ENCODE data around the gene HSD11B1. TPM values are rescaled to one million over a fixed set of nuclear protein-coding genes. Genes with fewer than 3 reads are reported as not detected.

Gene HSD11B1
- total and polyA plus RNA-seq, 3 donors from 2014 or later, result 17.6 to 19.5 (median 18.0) TPM

- DNase-seq, result no peak
- Histone ChIP-seq H3K4me1 (no peaks in the 10 kb centered on the region), H3K9me3 (no peaks in the 10 kb centered on the region), H3K4me3 (no peak overlapping the region), H3K27me3 (no peaks in the 10 kb centered on the region), H3K27ac (no peak overlapping the region), H3K36me3 (ENCODE audit: low read depth, missing control alignments) (no peaks in the 10 kb centered on the region)
- TF ChIP-seq CTCF (IDR thresholded peaks at IDR 0.05) (no peak), POLR2A (IDR thresholded peaks at IDR 0.05) (no peak)
- intact Hi-C loops (cut with DNase I; ENCODE audit: low total_unique reads), result no loop called here
- 49 to 61% methylated on average over 5 of the region's 5 CpGs for WGBS, 2 donors
Measured at GRCh38 chr1:209659909-209660308, 44.7 kb upstream of the HSD11B1 start.

GRCh38 chr1:209661071-209661470 lies 43.6 kb upstream of the HSD11B1 start:
- no peak overlapping the region for H3K27ac ChIP-seq
- no peak for DNase-seq
- intact Hi-C loops (cut with DNase I; ENCODE audit: low total_unique reads), result no loop called here
- no peaks in the 10 kb centered on the region for H3K27me3 ChIP-seq
- no peak overlapping the region for H3K4me3 ChIP-seq
- TF ChIP-seq POLR2A (IDR thresholded peaks at IDR 0.05), result no peak
- TF ChIP-seq CTCF (IDR thresholded peaks at IDR 0.05), result no peak
- H3K4me1 ChIP-seq, result no peaks in the 10 kb centered on the region
- no peaks in the 10 kb centered on the region for H3K9me3 ChIP-seq
- 64 to 86% methylated on average over 1 of the region's 1 CpG for WGBS, 2 donors
- no peaks in the 10 kb centered on the region for H3K36me3 ChIP-seq (ENCODE audit: low read depth, missing control alignments)

- WGBS, 2 donors, result 76 to 86% methylated on average over 3 of the region's 3 CpGs
- intact Hi-C loops (cut with DNase I; ENCODE audit: low total_unique reads), result no loop called here
- no peaks in the 10 kb centered on the region for H3K9me3 ChIP-seq
- H3K27ac ChIP-seq, result no peak overlapping the region
- no peak overlapping the region for H3K4me3 ChIP-seq
- no peak for TF ChIP-seq CTCF (IDR thresholded peaks at IDR 0.05)
- no peak for TF ChIP-seq POLR2A (IDR thresholded peaks at IDR 0.05)
- H3K27me3 ChIP-seq, result no peaks in the 10 kb centered on the region
- H3K36me3 ChIP-seq (ENCODE audit: low read depth, missing control alignments), result no peaks in the 10 kb centered on the region
- no peaks in the 10 kb centered on the region for H3K4me1 ChIP-seq
- no peak for DNase-seq
Measured at GRCh38 chr1:209662879-209663327, 41.7 kb upstream of the HSD11B1 start.

GRCh38 chr1:209667103-209667502 lies 37.5 kb upstream of the HSD11B1 start:
- no peaks in the 10 kb centered on the region for H3K9me3 ChIP-seq
- H3K4me3 ChIP-seq, result no peak overlapping the region
- whole genome bisulfite sequencing, 2 donors, result 73 to 88% methylated on average over 1 of the region's 1 CpG
- no peaks in the 10 kb centered on the region for H3K4me1 ChIP-seq
- intact Hi-C loops (cut with DNase I; ENCODE audit: low total_unique reads), result no loop called here
- H3K36me3 ChIP-seq (ENCODE audit: low read depth, missing control alignments), result no peaks in the 10 kb centered on the region
- no peak for DNase-seq
- no peak overlapping the region for H3K27ac ChIP-seq
- TF ChIP-seq POLR2A (IDR thresholded peaks at IDR 0.05), result no peak
- H3K27me3 ChIP-seq, result no peaks in the 10 kb centered on the region

- H3K27ac ChIP-seq, result no peak overlapping the region
Measured at GRCh38 chr1:209667708-209668107, 36.9 kb upstream of the HSD11B1 start.

More at GRCh38 chr1:209667708-209668107, 36.9 kb upstream of the HSD11B1 start:
- WGBS, 2 donors, result 81 to 82% methylated on average over 4 of the region's 4 CpGs
- TF ChIP-seq CTCF (IDR thresholded peaks at IDR 0.05) (no peak), POLR2A (IDR thresholded peaks at IDR 0.05) (no peak)
- intact Hi-C loops (cut with DNase I; ENCODE audit: low total_unique reads), result no loop called here
- H3K36me3 ChIP-seq (ENCODE audit: low read depth, missing control alignments), result no peaks in the 10 kb centered on the region
- H3K27me3 ChIP-seq, result no peaks in the 10 kb centered on the region
- H3K4me3 ChIP-seq, result no peak overlapping the region
- H3K4me1 ChIP-seq, result no peaks in the 10 kb centered on the region
- no peaks in the 10 kb centered on the region for H3K9me3 ChIP-seq
- no peak for DNase-seq

All from testis (tissue), 3 donors.